Chondrocyte (in vitro differentiated cells): ENCODE results near the gene IL1RAPL1. TPM values are rescaled to one million over a fixed set of nuclear protein-coding genes. Genes with fewer than 3 reads are reported as not detected.

Experiments used
- DNase-seq: peaks from one replicate; pipeline ENCODE4 v3.0.0; 2021; ENCODE audit warnings: mixed read lengths, low spot score
- H3K27ac Mint-ChIP-seq: one replicate; pipeline ENCODE4 v1.8.0; 2021; ENCODE audit warnings: mild to moderate bottlenecking, moderate library complexity, mixed read lengths; ENCODE audit not compliant: unreplicated experiment
- H3K27me3 Mint-ChIP-seq: 2 replicates; pipeline ENCODE4 v1.8.0; 2021; ENCODE audit warnings: low read depth, mixed read lengths
- H3K36me3 Mint-ChIP-seq: 2 replicates; pipeline ENCODE4 v1.8.0; 2021; ENCODE audit warnings: low read depth, mixed read lengths
- H3K4me1 Mint-ChIP-seq: 2 replicates; pipeline ENCODE4 v1.8.0; 2021; ENCODE audit warnings: low read depth, mild to moderate bottlenecking, mixed read lengths
- H3K4me3 Mint-ChIP-seq: one replicate; pipeline ENCODE4 v1.8.0; 2021; ENCODE audit warnings: mild to moderate bottlenecking, moderate library complexity, mixed read lengths; ENCODE audit not compliant: unreplicated experiment
- H3K9me3 Mint-ChIP-seq: 2 replicates; pipeline ENCODE4 v1.8.0; 2021; ENCODE audit warnings: low read depth, mixed read lengths
- total RNA-seq: library from RNA; stranded (reverse); gene quantifications from 3 replicates; pipeline ENCODE4 v1.2.1, GENCODE V29; 2021
- TF ChIP-seq, protein P1 (sequence below): fragments of 200-600 bp; sonication (generic); IDR thresholded peaks from 2 replicates; pipeline ENCODE4 v1.5.0; 2021; ENCODE audit warnings: antibody characterized with exemption, mild to moderate bottlenecking, moderate library complexity

IL1RAPL1 gene
- total RNA-seq, 1 donor from 2014 or later: not detected

DNA sequence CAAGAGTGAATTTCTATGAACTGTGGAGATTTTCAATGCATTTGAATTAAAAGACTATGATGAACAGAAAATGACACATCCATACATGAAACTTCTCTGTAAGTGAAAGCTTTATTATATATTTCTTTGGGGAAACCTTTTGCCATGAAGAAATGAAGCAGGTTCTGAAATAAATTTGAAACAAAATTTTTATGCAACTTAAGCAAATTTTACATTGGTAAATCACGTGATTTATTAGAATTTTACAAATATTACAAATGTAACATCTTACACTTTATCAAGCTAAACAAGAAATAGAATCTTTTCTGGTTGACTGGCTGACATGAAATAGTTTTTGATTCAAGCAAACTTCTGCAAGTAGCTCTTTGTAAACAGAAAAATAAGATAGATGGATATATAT lies 131.2 kb downstream of the IL1RAPL1 start:
- H3K4me3 Mint-ChIP-seq: no peak overlapping the region
- H3K27me3 Mint-ChIP-seq: no peaks in the 10 kb centered on the region
- H3K36me3 Mint-ChIP-seq: no peaks in the 10 kb centered on the region
- peaks cover 11% of the 10 kb centered on the region for H3K9me3 Mint-ChIP-seq
- no peak overlapping the region for H3K27ac Mint-ChIP-seq
- TF ChIP-seq, protein P1, sequence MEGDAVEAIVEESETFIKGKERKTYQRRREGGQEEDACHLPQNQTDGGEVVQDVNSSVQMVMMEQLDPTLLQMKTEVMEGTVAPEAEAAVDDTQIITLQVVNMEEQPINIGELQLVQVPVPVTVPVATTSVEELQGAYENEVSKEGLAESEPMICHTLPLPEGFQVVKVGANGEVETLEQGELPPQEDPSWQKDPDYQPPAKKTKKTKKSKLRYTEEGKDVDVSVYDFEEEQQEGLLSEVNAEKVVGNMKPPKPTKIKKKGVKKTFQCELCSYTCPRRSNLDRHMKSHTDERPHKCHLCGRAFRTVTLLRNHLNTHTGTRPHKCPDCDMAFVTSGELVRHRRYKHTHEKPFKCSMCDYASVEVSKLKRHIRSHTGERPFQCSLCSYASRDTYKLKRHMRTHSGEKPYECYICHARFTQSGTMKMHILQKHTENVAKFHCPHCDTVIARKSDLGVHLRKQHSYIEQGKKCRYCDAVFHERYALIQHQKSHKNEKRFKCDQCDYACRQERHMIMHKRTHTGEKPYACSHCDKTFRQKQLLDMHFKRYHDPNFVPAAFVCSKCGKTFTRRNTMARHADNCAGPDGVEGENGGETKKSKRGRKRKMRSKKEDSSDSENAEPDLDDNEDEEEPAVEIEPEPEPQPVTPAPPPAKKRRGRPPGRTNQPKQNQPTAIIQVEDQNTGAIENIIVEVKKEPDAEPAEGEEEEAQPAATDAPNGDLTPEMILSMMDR: no peak
- no peaks in the 10 kb centered on the region for H3K4me1 Mint-ChIP-seq
- DNase-seq: no peak

DNA sequence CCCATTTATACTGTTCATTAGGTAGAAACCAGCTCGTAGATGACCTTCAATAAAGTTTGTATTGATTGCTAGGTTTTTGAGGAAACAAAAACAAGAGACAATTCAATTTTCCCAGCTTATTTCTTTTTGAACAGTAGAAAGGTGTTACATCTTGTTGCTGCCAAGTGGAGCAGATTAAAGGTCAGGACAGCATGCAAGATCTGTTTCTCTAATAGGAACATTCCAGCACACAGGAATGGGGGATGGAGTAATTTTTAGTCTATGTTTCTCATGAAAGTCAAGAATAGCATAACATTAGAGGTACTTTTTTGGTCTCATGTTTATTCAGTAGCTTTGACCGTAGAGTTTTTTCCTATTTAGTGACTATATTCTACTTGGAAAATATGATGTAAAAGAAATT lies 132.4 kb downstream of the IL1RAPL1 start:
- Mint-ChIP-seq H3K4me3 (no peak overlapping the region), H3K36me3 (no peaks in the 10 kb centered on the region), H3K27me3 (no peaks in the 10 kb centered on the region), H3K9me3 (peaks cover 10% of the 10 kb centered on the region), H3K4me1 (no peaks in the 10 kb centered on the region), H3K27ac (no peak overlapping the region)
- TF ChIP-seq, protein P1: no peak
- DNase-seq: no peak

DNA sequence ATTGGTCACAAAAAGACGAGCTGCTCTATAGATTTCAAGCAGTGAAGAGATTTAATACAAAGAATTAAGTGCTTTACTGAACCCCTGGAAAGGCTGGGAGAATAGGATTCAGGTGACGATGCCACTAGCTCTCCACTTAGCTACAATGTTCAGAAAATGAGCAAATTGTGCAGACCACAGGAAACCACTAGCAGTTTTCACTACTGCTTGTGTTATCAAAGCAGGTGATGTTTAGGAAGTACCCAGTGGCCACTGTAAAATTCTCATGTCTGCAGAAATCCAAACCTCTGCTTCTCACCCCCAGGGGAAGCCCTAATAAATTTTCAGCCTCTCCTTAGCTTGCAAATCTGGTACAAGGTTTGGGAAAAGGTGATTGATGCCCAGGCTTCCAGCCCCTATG lies 165.1 kb downstream of the IL1RAPL1 start:
- Mint-ChIP-seq H3K27ac (no peak overlapping the region), H3K4me3 (no peak overlapping the region), H3K9me3 (peaks cover 4% of the 10 kb centered on the region), H3K27me3 (no peaks in the 10 kb centered on the region), H3K4me1 (no peaks in the 10 kb centered on the region), H3K36me3 (no peaks in the 10 kb centered on the region)
- no peak for DNase-seq
- TF ChIP-seq, protein P1: no peak

DNA sequence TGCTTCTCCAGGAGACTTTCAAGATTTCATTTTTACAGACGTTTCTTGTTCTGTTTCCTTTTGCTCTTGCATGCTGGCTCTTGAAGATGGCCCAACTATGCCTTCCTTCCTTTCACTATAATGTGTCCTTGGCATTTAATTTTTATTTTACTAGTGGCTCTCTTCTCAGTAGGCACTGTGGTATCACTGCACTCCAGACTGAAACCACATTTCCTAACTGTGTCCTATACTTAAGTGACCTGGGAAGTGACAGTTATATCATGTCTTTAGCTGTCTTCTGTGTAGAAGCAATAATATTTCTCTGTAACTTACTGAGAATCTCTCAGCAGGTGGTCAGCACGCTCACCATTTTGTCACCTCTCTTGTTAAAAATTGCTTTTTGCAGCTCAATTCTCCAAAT lies 168.9 kb downstream of the IL1RAPL1 start:
- Mint-ChIP-seq H3K4me1 (no peaks in the 10 kb centered on the region), H3K27ac (no peak overlapping the region), H3K27me3 (no peaks in the 10 kb centered on the region), H3K36me3 (no peaks in the 10 kb centered on the region), H3K9me3 (no peaks in the 10 kb centered on the region), H3K4me3 (no peak overlapping the region)
- TF ChIP-seq, protein P1: no peak
- DNase-seq: no peak

DNA sequence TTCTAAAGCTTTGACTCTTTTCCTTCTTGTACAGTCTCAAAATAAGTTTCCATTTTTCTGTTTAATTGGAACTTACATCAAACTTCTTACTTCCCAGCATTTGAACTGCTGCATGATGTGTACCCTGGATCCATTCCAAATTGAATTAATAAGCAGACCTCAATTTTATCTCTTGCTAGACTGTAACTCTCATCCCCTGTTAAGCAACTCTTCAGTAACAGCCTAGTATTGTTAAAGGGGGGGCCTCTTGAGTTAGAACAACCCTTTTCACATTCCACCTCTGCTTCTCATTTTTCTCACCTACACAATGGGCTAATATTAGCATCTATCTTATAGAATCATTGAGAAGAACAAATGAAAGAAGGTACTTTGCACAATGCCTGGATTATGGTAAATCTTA lies 169.4 kb downstream of the IL1RAPL1 start:
- no peak overlapping the region for H3K27ac Mint-ChIP-seq
- no peaks in the 10 kb centered on the region for H3K9me3 Mint-ChIP-seq
- no peak overlapping the region for H3K4me3 Mint-ChIP-seq
- no peaks in the 10 kb centered on the region for H3K4me1 Mint-ChIP-seq
- TF ChIP-seq, protein P1: no peak
- H3K36me3 Mint-ChIP-seq: no peaks in the 10 kb centered on the region
- H3K27me3 Mint-ChIP-seq: no peaks in the 10 kb centered on the region
- DNase-seq: no peak
